GM21528 (cell line): Measurements from ENCODE around the gene OPALIN.

Experiments used
- ATAC-seq: cut with Tn5 transposase; IDR thresholded peaks from one replicate; pipeline ENCODE4 v1.9.1; 2021; ENCODE audit warnings: mild to moderate bottlenecking, moderate library complexity; ENCODE audit not compliant: unreplicated experiment, low FRiP score

The OPALIN gene

DNA sequence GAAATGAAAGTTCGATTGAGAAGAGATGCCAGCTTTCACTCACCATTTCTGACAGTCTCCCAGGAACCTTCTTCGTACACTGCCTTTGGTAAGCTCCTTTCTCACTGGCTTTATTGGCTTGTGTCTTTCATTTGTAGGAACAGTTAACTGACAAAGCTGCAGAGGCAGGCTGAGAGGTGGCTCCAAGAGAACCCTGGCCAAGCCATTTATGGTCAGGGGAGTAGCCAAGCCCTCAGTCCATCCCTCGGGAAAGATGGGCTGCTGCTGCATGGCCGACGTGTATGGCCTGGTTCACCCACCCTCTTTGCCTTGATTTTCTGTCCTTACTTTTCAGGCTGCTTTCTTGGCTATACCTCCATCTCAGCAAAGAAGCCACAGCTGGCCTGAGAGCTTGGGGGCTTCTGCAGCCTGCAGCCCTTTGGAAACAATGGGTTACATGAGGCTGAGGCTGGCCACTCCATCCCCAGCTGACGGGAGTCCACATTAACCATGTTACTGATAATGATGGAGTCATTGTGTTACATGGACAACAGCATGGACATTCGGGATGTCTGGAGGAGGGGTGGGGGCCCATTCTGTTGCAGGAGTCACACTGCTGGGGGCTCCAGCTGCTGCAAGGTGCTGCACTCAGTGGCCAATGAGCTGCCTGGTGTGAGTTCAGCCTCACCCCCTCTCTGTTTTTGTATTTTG is at the start of gene OPALIN:
OPALIN (minus strand) TSS at position 152 of the 690 bp plus-strand sequence; CDS start at position 46, 106 bp downstream.
- ATAC-seq = no peak

- ATAC-seq = no peak
These were observed 49.4 kb upstream of the OPALIN start for GRCh38 chr10:96408201-96408600.

DNA sequence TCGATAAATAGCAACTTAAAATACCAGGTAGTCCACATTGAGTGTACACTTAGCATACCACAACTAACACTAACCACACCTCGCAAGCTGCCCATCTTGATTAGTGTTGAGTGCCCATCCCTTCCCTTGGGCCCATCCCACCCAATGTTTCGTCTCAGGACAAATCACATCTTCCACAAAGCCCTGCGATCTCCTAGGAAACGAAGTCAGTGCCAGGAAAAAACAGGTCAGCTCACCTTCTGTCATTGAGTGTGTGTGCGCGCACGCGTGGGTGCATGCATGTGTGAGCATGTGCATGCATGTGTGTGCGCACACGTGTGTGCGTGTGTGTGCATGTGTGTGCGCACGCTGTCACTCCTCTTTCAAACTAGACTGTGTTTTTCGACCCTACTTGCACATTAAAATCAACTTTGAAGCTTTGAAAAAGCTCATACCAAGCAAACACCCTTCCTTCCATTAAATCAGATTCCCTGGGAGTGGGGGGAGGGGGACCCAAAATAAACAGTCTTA is 48.8 kb upstream of the OPALIN start:
- ATAC-seq = no peak

- no peak for ATAC-seq
These were observed 47.3 kb upstream of the OPALIN start for GRCh38 chr10:96406091-96406490.

DNA sequence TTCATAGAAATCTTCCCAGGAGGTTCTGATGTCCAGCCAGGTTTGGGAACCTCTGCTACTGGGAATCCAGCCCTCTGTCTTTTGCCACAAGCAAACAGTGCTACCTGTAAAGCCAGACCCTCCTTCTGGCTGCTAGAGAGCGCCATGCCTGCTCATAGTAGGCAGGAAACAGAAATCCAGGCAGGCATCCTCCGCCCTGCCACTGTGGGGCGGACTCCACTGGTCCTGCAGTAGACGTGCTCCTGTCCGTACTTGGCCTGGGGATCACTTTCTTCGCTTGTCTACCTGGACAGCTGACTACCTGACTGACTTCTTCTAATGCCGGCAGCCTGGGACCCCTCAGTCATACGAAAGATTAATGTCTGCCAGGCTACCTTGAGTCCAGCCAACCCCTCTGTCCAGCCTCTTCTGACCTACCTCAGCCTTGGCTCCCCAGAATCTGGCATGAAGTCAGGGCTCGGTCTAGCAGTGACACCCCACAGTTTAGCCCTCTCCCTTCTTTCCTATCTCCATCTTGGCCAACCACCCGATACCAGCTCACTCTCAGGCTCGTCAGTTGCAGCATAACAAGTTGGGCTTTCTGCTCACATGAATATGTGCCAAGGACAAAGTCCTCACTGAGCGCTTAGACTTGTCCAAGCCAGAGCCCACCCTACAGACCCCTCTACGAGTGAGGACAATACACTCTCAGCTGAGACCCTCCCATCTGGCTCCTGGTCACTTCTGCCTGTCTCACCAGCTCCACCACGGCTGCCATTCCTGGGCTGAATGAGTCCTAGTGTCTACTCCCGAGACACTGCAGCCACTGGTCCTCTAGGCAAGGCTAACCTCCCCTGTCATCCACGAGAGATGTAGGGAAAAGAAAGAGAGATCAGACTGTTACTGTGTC is 43.9 kb upstream of the OPALIN start:
- no peak for ATAC-seq

GRCh38 chr10:96401036-96401435 is 42.2 kb upstream of the OPALIN start:
- ATAC-seq = no peak

- ATAC-seq = no peak
These were observed 41.7 kb upstream of the OPALIN start for GRCh38 chr10:96400465-96400864.

DNA sequence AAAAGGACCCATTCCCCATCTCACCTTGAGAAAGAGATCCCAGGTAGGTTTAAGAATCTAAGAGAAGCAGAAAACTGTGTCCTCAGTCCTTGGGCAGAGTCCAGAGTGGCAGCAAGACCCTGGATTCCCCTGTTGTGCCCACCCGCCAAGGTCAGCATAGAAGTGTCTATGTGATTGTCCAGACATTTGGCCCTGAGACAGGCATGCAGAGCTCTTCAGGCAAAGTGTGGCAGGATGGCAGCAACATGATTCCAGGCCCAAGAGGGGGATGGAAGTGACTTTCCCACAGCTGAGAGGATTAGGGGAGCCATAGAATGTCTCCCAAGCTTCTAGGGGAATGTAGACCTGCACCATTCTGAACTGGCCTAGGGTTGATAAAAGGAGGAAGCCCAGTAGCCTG is 39.1 kb upstream of the OPALIN start:
- no peak for ATAC-seq

GRCh38 chr10:96395931-96396877 is 37.4 kb upstream of the OPALIN start:
- no peak for ATAC-seq

GRCh38 chr10:96390460-96390864 is 31.7 kb upstream of the OPALIN start:
- ATAC-seq = no peak

- ATAC-seq = no peak
These were observed 31.0 kb upstream of the OPALIN start for GRCh38 chr10:96389785-96390184.

GRCh38 chr10:96387601-96388000 is 28.8 kb upstream of the OPALIN start:
- ATAC-seq = no peak

DNA sequence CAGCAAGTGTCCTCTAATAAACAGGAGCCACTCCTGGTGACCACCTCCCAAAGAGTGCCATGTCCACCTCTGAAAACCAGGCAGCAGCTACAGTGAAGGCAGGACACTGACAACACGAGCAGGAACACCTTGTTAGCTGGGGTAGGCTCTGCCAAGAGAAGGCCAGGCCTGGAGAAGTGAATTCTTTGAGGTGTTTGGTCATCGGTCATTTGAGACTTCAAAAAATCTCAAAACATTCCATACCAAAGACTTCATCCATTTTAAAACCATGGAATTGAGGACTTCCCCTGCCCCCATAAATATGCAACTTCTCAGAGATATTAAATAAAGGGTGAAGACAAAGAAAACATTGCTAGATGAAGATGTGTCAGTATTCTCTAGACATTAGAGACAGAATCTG is 28.4 kb upstream of the OPALIN start:
- no peak for ATAC-seq

- no peak for ATAC-seq
These were observed 25.7 kb upstream of the OPALIN start for GRCh38 chr10:96384506-96384905.

DNA sequence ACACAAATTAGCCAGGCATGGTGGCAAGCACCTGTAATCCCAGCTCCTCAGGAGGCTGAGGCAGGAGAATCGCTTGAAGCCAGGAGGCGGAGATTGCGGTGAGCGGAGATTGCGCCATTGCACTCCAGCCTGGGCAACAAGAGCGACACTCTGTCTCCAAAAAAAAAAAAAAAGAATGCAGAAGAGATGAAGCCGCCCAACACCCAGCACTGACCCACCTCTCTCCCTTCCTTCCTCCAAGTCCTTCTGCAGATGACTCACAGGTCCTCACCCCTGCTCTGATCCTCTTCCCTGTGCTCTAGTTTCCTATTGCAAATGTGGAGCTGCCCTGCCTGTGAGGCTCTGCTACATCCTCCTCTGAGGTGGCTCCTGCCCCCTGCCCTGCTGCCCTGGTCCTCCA is 22.0 kb upstream of the OPALIN start:
- no peak for ATAC-seq

- no peak for ATAC-seq
These were observed 21.0 kb upstream of the OPALIN start for GRCh38 chr10:96379758-96380157.

- no peak for ATAC-seq
These were observed 19.9 kb upstream of the OPALIN start for GRCh38 chr10:96378741-96379140.

DNA sequence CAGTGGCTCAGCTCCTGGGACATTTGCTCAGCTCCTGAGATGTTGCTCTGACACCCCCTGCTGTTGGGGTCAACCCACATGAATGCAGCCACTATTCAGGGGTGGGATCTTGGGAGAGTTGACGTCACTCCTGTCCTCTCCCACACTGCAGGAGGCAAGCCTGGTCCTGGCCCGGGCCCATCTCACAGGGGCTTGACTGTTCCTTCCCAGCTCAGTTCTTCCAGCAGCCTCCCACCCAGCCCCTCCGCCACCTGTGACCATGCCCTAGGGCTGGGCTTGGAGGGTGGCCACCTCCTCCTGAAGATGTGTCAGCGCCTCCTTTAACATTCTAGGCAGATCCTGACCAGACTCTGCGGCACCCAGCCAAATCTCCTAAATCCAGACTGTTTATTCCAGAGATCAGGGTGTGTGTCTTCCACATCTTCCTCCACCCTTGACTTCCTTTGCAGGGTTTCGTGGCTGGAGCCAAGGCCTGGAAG is 19.1 kb upstream of the OPALIN start:
- ATAC-seq = no peak

DNA sequence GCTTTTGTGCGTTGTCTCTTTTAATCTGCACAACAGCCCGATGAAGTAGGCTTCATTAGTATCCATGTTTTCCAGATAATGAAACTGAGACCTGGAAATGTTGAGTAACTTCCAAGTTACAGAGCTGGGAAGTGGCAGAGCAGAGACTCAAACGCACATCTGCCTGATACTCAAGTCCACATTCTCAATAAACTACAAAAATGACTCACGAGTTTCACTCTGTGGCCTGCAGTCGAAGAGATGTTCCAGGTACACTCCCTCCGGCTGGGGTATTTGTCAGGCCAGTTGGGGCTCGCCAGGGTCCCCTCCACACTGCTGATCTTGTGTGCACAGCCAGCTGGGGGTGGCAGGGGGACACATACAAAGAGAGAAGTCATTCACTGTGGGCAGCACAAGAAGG is 17.7 kb upstream of the OPALIN start:
- ATAC-seq = no peak
